Measurements from ENCODE around the gene EFCAB3.

- TF ChIP-seq CTCF (IDR thresholded peaks at IDR 0.05; ENCODE audit: low read length) = no peak
- no peak for TF ChIP-seq EZH2 (IDR thresholded peaks at IDR 0.05; ENCODE audit: borderline replicate concordance, low read length)
Measured at GRCh38 chr17:62366191-62366590, 14.2 kb upstream of the EFCAB3 start.

Data from OCI-LY1 (cell line).